WTC11 (cell line): ENCODE results near the gene SNX20. TPM values are rescaled to one million over a fixed set of nuclear protein-coding genes. Genes with fewer than 3 reads are reported as not detected.

Experiments used
- ATAC-seq: fragments of 200-7000 bp; cut with Tn5 transposase; 2 replicates; pipeline ENCODE4 v1.10.0; 2021; ENCODE audit warnings: mild to moderate bottlenecking, moderate library complexity
- CTCF ChIA-PET: fragments of 300-600 bp; sonication (Branson Sonifier 250); formaldehyde crosslinking; loops from one replicate; lab custom pipeline; 2021; ENCODE audit warnings: antibody characterized with exemption; lab: Charles Lee
- POLR2A ChIA-PET: fragments of 350-600 bp; sonication (Branson Sonifier 250); formaldehyde crosslinking; loops from one replicate; lab custom pipeline; 2021; ENCODE audit warnings: antibody characterized with exemption; lab: Charles Lee
- DNase-seq: peaks from one replicate; pipeline ENCODE4 v3.0.0; 2021; ENCODE audit warnings: low spot score
- H3K27ac Mint-ChIP-seq: 2 replicates; pipeline ENCODE4 v1.8.0; 2021; ENCODE audit warnings: mixed read lengths
- H3K27me3 Mint-ChIP-seq: 2 replicates; pipeline ENCODE4 v1.8.0; 2021; ENCODE audit warnings: low read depth, mild to moderate bottlenecking, moderate library complexity, mixed read lengths
- H3K36me3 Mint-ChIP-seq: 2 replicates; pipeline ENCODE4 v1.8.0; 2021; ENCODE audit warnings: mixed read lengths
- H3K4me1 Mint-ChIP-seq: 2 replicates; pipeline ENCODE4 v1.8.0; 2022; ENCODE audit warnings: mixed read lengths
- H3K4me3 Mint-ChIP-seq: 2 replicates; pipeline ENCODE4 v1.8.0; 2021; ENCODE audit warnings: mild to moderate bottlenecking, moderate library complexity, mixed read lengths
- H3K9me3 Mint-ChIP-seq: 2 replicates; pipeline ENCODE4 v1.8.0; 2021; ENCODE audit warnings: mixed read lengths
- CBFB ChIP-seq: sonication (generic); formaldehyde crosslinking; IDR thresholded peaks from 2 replicates; pipeline ENCODE4 v1.8.1; 2022; ENCODE audit warnings: mild to moderate bottlenecking, low read depth, missing genetic modification reagents
- FOXP1 ChIP-seq: sonication (generic); formaldehyde crosslinking; IDR thresholded peaks from 2 replicates; pipeline ENCODE4 v1.8.0; 2022; ENCODE audit warnings: missing genetic modification reagents, mild to moderate bottlenecking, moderate library complexity, borderline replicate concordance
- NR1H2 ChIP-seq: sonication (generic); formaldehyde crosslinking; IDR thresholded peaks from 2 replicates; pipeline ENCODE4 v1.9.0; 2021; ENCODE audit warnings: mild to moderate bottlenecking, moderate library complexity, missing genetic modification reagents
- SP1 ChIP-seq: sonication (generic); formaldehyde crosslinking; conservative IDR thresholded peaks from 2 replicates; pipeline ENCODE4 v1.8.1; 2022; ENCODE audit warnings: missing genetic modification reagents
- TEAD1 ChIP-seq: sonication (generic); formaldehyde crosslinking; IDR thresholded peaks from 2 replicates; pipeline ENCODE4 v1.8.0; 2022; ENCODE audit warnings: mild to moderate bottlenecking, missing genetic modification reagents
- ZNF263 ChIP-seq: sonication (generic); formaldehyde crosslinking; IDR thresholded peaks from 2 replicates; pipeline ENCODE4 v1.8.1; 2022; ENCODE audit warnings: low read depth, mild to moderate bottlenecking, moderate library complexity, missing genetic modification reagents
- total RNA-seq: library from RNA; stranded (reverse); gene quantifications from 3 replicates; pipeline ENCODE4 v1.2.3, GENCODE V29; 2021
- TF ChIP-seq, protein P1 (sequence below): sonication (generic); formaldehyde crosslinking; IDR thresholded peaks from 2 replicates; pipeline ENCODE4 v1.8.1; 2023; ENCODE audit warnings: mild to moderate bottlenecking, missing genetic modification reagents
- TF ChIP-seq, protein P2 (sequence below): fragments of 250-450 bp; sonication (Bioruptor Pico); IDR thresholded peaks from 2 replicates; pipeline ENCODE4 v2.1.2; 2022; ENCODE audit warnings: mild to moderate bottlenecking, moderate library complexity
- TF ChIP-seq, protein P3 (sequence below): sonication (generic); formaldehyde crosslinking; conservative IDR thresholded peaks from 2 replicates; pipeline ENCODE4 v1.8.1; 2022; ENCODE audit warnings: mild to moderate bottlenecking, missing genetic modification reagents
- TF ChIP-seq, protein P4 (sequence below): sonication (generic); formaldehyde crosslinking; conservative IDR thresholded peaks from 2 replicates; pipeline ENCODE4 v1.8.1; 2023; ENCODE audit warnings: mild to moderate bottlenecking, low read depth, missing genetic modification reagents, moderate library complexity
- TF ChIP-seq, protein P5 (sequence below): fragments of 250-450 bp; sonication (Bioruptor Pico); IDR thresholded peaks from 2 replicates; pipeline ENCODE4 v1.9.0; 2021; ENCODE audit warnings: mild to moderate bottlenecking

The SNX20 gene
- total RNA-seq, 1 experiment from 2014 or later = not detected

DNA sequence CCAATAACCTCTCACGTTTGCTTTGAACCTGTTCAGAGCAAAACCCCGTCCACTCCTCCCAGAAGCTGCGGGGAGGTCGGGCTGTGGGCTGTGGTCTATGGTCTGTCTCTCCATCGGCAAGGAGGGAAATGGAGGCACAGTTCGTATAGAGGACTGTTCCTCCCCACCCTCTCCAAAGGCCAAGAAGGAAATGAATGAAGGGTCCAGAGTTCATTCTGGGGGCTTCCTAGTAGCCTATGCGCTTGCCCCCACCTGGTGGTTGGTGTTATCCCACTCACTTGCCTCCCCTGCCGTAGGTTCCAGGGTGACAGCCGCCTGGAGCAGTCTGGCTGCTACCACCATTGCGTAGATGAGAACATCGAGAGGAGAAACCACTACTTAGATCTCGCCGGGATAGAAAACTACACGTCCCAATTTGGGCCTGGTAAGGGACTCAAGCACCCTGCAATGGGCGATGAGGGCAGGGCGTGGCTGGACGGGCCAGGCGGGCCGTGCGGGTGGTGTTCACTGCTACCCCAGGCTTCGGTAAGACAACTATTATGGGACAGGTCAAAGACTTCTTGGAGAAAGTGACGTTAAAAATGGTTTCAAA is 49.0 kb downstream of the SNX20 start (continued):
- TF ChIP-seq, protein P1, sequence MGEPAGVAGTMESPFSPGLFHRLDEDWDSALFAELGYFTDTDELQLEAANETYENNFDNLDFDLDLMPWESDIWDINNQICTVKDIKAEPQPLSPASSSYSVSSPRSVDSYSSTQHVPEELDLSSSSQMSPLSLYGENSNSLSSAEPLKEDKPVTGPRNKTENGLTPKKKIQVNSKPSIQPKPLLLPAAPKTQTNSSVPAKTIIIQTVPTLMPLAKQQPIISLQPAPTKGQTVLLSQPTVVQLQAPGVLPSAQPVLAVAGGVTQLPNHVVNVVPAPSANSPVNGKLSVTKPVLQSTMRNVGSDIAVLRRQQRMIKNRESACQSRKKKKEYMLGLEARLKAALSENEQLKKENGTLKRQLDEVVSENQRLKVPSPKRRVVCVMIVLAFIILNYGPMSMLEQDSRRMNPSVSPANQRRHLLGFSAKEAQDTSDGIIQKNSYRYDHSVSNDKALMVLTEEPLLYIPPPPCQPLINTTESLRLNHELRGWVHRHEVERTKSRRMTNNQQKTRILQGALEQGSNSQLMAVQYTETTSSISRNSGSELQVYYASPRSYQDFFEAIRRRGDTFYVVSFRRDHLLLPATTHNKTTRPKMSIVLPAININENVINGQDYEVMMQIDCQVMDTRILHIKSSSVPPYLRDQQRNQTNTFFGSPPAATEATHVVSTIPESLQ (CRISPR knock-in tag) = no peak
- TF ChIP-seq, protein P2, sequence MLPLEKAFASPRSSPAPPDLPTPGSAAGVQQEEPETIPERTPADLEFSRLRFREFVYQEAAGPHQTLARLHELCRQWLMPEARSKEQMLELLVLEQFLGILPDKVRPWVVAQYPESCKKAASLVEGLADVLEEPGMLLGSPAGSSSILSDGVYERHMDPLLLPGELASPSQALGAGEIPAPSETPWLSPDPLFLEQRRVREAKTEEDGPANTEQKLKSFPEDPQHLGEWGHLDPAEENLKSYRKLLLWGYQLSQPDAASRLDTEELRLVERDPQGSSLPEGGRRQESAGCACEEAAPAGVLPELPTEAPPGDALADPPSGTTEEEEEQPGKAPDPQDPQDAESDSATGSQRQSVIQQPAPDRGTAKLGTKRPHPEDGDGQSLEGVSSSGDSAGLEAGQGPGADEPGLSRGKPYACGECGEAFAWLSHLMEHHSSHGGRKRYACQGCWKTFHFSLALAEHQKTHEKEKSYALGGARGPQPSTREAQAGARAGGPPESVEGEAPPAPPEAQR = no peak
- TF ChIP-seq NR1H2 (CRISPR knock-in tag) = no peak

DNA sequence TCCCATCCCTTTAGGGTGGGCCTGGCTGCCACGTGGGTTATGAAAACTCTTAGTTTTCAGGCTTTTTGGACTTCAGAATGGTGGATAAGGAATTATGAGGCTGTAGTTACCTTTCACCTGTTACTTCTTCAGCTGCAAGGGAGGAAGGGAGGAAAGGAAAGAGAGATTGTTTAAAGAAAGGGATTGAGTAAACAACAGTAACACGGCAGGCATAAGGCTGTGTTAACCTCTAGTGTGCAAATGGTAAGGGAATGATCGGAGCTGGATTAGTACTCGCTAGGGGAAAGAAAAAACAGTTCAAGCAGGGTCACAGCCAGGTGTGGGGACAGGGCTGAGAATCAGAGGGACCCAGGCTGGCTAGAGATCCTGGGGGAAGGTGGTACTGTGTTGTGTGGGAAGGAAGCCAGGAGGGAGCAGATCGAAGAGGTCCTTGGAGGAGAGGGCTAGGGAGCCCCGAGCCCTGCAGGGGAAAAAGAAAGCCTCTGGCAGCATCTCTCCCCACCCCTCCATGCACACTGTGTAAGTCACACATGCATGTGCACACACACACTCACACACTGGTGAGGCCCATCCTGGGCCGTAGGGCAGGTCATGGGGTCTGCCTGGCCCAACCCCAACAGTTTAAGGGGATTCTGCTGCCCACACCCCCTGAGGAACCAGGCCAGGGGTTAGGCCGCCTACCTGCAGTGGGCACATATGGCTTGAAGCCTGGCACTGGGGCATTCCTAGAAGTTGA is 49.7 kb downstream of the SNX20 start:
- H3K4me3 Mint-ChIP-seq = no peak overlapping the region
- H3K27ac Mint-ChIP-seq = no peak overlapping the region
- peaks cover 3% of the 10 kb centered on the region; the same call in 1 of the 2 replicates for H3K4me1 Mint-ChIP-seq
- ATAC-seq (no peak), DNase-seq (no peak)
- ChIA-PET CTCF (no interaction called here), POLR2A (no interaction called here)
- no peaks in the 10 kb centered on the region for H3K36me3 Mint-ChIP-seq
- no peaks in the 10 kb centered on the region for H3K9me3 Mint-ChIP-seq
- TF ChIP-seq, protein P3, sequence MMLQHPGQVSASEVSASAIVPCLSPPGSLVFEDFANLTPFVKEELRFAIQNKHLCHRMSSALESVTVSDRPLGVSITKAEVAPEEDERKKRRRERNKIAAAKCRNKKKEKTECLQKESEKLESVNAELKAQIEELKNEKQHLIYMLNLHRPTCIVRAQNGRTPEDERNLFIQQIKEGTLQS (CRISPR knock-in tag) = no peak
- TF ChIP-seq CBFB (CRISPR knock-in tag) (no peak), FOXP1 (CRISPR knock-in tag) (no peak), SP1 (CRISPR knock-in tag) (no peak), TEAD1 (CRISPR knock-in tag) (no peak)
- H3K27me3 Mint-ChIP-seq = no peaks in the 10 kb centered on the region

DNA sequence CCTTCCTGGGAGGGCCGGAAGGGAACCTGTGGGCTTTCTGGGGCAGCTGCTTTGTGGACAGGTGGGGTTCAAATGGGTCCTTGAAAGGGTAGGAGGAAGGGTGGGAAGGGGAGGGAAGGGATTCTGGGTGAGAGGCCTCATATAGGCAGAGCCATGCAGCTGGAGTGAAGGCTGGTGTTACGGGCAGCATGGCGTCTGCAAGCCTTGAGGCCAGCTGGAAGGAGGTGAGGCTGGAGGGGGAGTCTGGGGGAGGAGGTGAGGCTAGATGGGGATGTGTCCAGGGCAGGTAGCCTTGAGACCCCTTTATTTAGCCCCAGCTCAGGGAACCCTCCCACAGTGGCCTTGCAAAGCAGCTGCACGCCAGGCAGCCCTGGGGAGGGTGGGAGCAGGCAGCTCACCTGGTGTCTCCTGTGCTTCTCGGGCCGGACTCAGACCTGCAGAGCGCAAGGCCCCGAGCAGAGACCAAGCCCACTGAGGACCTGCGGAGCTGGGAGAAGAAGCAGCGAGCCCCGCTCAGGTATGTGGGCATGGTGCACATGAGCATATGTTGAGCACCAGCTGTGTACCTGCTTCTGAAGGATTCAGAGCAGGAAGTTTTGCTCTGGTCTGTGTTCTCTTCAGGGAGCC is 50.6 kb downstream of the SNX20 start:
- Mint-ChIP-seq H3K4me3 (no peak overlapping the region), H3K27me3 (no peaks in the 10 kb centered on the region), H3K27ac (no peak overlapping the region), H3K36me3 (no peaks in the 10 kb centered on the region), H3K4me1 (peaks cover 3% of the 10 kb centered on the region; the same call in 1 of the 2 replicates), H3K9me3 (no peaks in the 10 kb centered on the region)
- TF ChIP-seq, protein P4, sequence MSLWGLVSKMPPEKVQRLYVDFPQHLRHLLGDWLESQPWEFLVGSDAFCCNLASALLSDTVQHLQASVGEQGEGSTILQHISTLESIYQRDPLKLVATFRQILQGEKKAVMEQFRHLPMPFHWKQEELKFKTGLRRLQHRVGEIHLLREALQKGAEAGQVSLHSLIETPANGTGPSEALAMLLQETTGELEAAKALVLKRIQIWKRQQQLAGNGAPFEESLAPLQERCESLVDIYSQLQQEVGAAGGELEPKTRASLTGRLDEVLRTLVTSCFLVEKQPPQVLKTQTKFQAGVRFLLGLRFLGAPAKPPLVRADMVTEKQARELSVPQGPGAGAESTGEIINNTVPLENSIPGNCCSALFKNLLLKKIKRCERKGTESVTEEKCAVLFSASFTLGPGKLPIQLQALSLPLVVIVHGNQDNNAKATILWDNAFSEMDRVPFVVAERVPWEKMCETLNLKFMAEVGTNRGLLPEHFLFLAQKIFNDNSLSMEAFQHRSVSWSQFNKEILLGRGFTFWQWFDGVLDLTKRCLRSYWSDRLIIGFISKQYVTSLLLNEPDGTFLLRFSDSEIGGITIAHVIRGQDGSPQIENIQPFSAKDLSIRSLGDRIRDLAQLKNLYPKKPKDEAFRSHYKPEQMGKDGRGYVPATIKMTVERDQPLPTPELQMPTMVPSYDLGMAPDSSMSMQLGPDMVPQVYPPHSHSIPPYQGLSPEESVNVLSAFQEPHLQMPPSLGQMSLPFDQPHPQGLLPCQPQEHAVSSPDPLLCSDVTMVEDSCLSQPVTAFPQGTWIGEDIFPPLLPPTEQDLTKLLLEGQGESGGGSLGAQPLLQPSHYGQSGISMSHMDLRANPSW (CRISPR knock-in tag) = no peak
- no peak for TF ChIP-seq ZNF263
- TF ChIP-seq, protein P5, sequence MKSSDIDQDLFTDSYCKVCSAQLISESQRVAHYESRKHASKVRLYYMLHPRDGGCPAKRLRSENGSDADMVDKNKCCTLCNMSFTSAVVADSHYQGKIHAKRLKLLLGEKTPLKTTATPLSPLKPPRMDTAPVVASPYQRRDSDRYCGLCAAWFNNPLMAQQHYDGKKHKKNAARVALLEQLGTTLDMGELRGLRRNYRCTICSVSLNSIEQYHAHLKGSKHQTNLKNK (CRISPR knock-in tag) = no peak
- ChIA-PET CTCF (interaction anchor here (1.0 to 3.7 kb wide), 4 partner anchors 15 to 176 kb away, joined by 3 to 27 read pairs (median 6); no protein-coding TSS in a partner anchor), POLR2A (no interaction called here)
- no peak for ATAC-seq
- no peak for DNase-seq
